HG02970 (cell line): ENCODE measurements around the gene ALG12.

Source experiments
- ATAC-seq: cut with Tn5 transposase; IDR thresholded peaks from one replicate; pipeline ENCODE4 v1.9.1; 2021; ENCODE audit warnings: mild to moderate bottlenecking, moderate library complexity, moderate number of reproducible peaks; ENCODE audit not compliant: unreplicated experiment, low FRiP score

Gene ALG12

GRCh38 chr22:49958366-49958921 lies 40.2 kb upstream of the ALG12 start:
- ATAC-seq, result no peak

GRCh38 chr22:49957826-49958365 lies 39.7 kb upstream of the ALG12 start:
- ATAC-seq, result no peak

DNA sequence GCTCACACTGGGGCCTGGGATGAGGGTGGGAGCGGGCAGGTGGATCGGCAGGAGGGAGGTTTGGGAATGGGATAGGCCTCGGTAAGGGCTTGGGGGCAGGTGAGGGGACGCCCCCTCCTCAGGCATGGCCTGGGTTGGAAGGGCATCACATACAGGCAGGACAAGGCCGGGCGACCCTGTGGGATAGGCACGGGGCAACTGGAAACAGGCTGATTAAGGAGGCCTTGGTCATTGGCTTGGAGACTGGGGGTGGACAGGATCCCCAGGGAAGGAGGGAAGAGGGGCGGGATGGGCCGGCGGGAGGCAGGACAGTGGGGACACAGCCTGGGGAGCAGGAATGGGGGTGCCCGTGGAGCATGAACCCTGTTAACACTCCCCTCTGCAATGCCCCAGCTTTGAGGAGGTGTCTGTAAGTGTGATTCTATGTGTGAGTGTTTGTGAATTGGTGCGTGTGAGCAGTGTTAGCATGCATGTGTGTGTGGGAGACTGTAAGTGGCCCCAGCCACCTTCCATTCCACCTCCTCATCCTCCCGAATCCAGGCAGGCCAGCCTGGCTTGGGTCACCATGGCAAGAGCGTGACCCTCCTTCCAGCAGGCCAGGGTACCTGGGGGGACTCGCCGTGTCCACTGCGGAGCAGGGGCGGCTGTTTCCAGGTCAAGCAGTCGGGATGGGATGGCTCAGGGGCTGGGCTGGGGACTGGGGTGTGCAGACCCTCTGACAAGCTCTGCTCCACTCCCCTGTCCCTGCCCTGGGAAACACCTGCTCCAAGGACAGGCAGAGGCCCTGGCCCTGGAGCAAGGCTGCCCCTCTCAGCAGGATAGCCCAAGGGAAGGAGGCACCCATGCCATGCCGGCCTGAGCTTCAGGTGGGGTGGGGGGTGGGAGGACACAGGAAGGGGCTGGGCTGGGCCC lies 38.9 kb upstream of the ALG12 start:
- ATAC-seq, result no peak

DNA sequence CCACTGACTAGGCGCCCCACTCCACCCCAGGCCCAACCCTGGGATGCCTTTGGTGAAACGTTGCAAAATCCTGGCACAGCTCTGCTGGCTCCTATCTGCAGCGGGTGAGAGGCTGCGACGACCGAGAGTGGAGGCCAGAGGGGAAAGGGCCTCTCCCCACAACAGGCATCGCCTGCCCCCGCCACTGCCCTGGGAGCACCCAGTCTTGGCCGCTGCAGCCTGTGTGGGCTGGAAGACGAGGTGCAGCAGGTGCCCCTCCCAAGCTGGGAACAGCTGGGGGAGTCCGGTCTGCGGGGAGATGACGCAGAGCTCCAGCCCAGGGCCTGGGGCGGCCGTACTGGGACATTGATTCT lies 38.2 kb upstream of the ALG12 start:
- ATAC-seq, result no peak

- no peak for ATAC-seq
Observed at GRCh38 chr22:49955581-49956417, 37.6 kb upstream of the ALG12 start.

- ATAC-seq, result no peak
Observed at GRCh38 chr22:49954991-49955580, 36.8 kb upstream of the ALG12 start.

- ATAC-seq, result no peak
Observed at GRCh38 chr22:49954354-49954753, 36.1 kb upstream of the ALG12 start.

DNA sequence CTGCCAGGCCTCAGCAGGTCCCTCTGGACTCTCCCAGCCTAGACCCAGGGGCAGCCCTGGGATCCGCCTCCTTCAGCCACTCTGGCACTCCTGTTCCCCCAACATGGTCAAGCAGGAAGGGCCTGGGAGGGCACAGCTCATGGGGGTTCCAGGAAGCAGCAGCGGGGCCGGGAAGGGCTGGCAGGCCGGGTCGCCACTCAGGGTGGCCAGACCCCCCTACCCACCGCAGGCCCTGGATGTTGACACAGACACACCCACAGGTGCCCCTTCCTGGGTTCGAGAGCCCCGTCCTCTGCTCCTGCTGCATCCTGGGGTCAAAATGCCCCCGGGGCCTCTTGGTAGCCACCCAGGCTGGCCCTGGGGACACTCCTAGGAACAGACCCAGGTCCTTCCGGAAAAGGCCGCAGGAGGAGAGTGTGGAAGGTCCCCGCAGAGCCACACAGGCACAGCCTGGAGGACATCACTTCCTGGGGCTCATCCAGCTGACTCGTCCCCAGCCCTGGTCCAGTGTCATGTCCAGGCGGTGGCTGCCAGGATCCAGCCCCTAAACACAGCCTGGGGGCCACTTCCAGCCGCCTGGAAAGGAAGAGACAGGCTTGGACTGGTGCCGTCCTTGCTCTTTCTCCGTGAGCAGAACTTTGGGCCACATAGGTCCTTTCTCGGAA lies 35.6 kb upstream of the ALG12 start:
- ATAC-seq, result no peak

DNA sequence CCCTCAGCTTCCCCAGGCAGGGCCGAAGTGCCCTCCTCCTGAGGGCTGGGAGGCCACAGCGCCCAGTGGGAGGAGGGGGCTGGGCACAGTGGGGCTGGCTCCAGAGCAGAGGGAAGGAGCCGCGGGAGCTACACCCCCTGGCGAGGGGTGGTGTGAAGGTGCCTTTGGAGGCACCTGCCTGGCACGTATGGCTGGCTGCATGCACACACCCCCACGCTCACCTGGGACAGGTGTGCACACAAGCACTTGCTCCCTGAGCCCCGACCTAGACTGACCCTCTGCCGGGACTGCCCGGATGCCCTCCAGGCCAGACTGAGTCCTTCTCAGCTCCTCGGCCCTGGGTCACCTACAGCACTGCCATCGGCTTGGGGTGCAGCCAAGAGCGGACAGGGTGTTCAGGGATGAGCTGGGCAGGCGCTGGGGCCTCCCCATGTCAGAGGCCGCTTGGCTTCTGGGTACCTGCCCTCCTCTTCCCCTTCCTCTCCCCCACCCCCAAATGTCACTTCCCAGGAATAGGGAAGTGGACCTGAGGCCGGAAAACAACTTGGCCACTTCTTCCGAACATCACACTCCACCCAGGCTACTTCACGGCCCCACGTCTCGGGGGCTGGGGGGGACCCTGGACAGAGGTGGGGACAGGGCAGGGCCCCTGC lies 34.9 kb upstream of the ALG12 start:
- no peak for ATAC-seq

DNA sequence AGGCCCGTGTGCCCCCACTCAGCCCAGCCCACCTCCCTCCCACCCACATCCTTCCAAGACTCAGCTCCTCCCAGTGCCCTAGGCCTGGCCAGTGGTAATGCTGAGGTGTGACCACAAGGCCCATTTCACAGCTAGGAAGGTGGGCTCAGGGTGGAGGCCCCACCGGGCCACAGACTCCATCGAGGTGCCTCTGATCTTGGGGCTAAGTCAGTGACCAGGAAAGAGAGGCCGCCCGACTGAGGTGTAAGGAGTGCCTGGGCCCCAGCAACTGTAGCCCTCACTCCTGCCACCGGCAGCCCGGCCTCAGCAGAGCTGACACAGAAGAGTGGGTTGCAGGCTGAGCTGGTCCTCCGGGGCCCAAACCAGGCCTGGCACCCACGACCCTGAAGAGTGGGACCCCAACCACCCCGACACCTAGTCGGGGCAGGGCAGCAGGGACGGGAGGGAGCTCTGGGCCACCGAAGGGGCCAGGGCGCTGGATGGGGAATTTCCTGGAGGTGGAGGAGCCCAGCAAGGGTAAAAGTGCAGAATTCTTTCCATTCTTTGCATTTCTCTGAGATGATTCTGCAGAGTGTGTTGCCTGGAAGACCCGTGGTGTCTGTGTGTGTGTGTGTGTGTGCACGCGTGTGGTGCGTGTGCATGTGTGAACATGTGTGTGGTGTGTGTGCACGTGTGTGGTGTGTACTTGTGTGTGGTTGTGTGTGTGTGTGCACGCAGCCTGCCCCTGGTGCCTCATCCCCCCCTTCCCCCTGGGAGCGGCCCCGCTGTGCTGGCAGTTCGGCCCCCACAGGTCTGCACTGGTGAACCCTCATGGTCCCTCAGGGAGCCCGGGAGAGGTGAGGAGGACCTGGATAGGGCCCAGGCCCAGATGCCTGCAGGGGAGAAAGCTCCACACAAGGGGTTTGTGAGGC lies 34.0 kb upstream of the ALG12 start:
- ATAC-seq, result no peak

DNA sequence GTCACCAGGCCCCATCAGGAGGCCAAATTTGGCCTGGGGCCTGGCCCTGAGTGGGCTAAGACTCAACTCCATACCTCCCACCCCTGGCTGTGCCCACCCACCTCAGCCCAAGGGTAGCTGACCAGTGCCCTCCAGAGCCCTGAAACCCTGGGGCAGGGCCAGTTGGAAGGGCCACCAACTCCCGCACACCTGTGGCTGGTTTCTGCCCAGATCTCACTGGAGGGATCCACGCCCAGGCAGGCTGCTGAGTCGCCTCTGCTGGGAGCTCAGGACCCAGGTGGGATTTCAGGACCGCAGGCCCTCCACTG lies 33.4 kb upstream of the ALG12 start:
- ATAC-seq, result no peak

GRCh38 chr22:49951000-49951677 lies 32.9 kb upstream of the ALG12 start:
- no peak for ATAC-seq

GRCh38 chr22:49950396-49950994 lies 32.3 kb upstream of the ALG12 start:
- ATAC-seq, result no peak

GRCh38 chr22:49949914-49950292 lies 31.7 kb upstream of the ALG12 start:
- ATAC-seq, result no peak

DNA sequence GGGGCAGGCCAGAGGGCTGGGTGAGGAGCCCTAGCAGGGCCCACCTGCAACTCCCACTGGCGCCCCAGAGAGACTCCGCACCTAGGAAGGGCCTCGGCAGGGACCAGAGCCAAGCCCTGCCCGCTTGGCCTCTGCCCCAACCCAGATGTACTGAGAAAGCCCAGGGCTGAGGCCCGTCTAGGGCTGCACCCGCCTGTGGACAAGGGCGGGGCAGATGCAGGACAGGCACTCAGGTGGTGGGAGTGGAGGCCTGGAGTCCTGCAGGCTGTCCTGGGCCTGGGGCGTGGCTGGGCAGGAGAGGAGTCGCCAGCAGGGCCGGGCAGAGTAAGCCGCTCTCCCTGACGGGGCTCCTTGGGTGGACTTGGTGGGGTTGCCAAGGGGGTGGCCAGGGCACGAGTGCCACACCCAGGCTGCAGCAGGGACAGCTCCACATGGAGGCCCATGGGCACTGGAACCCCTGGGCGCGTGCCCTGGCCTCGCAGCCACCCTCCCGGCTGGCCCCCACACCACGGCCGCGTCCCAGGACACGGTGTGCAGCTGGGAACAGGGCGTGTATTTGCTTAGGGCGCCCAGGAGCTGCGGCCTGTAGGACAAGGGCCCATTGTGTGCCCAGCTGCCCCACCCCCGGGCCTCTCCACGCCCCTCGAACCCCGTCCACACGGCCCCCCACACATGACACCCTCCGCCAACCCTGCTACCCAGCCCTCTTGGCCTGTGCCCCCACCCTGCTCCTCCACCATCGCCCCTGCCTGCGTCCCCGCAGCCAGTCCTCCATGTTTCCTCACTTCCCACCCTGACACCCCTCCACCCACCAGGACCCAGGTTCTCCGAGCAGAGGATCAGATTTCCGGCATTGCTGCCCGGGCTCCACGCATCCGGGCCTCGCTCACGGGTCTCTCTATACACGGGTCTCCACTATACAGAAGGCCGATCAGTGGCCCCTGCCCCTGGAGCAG lies 31.0 kb upstream of the ALG12 start:
- no peak for ATAC-seq

DNA sequence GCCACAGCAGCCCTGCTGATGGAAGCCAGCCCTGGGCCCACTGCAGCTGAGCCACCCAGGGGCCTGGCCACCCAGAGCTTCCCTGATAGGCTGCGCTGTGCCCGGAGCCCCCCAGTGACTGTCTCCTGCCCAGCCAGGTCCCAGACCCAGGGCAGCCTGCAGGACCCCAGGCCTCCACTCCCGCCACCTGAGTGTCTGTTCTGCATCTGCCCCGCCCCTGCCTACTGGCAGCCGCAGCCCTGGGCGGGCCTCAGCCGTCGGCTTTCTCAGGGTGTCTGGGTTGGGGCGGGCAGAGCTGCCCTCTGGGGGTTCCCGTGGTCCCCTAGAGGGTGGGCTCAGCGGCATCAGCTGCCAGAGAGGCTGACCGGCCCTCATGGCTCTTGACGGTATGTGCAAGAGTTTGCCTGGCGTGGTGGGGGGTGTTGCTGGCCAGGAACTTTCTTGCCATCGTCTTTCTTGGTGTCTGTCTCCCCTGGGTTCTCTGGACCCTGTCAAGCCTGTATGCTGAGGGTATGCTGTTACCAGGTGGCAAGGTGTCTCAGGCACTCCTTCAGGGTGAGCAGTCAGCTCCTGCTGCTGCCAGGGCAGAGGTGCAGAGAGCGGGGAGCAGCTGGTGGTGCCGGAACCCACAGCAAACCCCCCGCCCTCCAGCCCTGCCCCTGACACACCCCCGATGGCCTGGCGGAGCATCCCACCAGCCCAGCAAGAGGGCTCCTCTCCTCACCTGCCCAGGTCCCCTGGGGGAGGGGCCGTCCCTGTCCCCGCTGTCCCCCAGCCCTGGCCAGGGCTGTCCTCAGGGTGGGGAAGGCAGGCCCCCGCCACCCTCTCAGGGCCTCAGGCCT lies 30.1 kb upstream of the ALG12 start:
- no peak for ATAC-seq
